ENCODE data around the gene PPP1R3C. TPM values are rescaled to one million over a fixed set of nuclear protein-coding genes. Genes with fewer than 3 reads are reported as not detected.
A peak's percentile ranks its signal among the peaks of the same experiment; 100 is the strongest.

Gene PPP1R3C
- total and polyA plus RNA-seq, 2 donors from 2014 or later: 13.6 to 20.3 TPM

- no peak for FAIRE-seq
- intact Hi-C loops (cut with DNase I): no loop called here
- H3K9ac ChIP-seq (ENCODE audit: low read length in 3 of 3): no peak overlapping the region
Observed at GRCh38 chr10:91593366-91593765, 39.5 kb downstream of the PPP1R3C start.

GRCh38 chr10:91592266-91592975 lies 40.5 kb downstream of the PPP1R3C start:
- Histone ChIP-seq H3K27me3 (ENCODE audit: control insufficient read depth, insufficient read depth, low read length) (no peaks in the 10 kb centered on the region), H3K9me3 (ENCODE audit: control insufficient read depth in 2 of 3, insufficient read depth in 1 of 3, low read length in 3 of 3) (no peaks in the 10 kb centered on the region), H3K9ac (ENCODE audit: low read length in 3 of 3) (no peak overlapping the region), H3K27ac (ENCODE audit: low read depth in 2 of 2, low read length in 2 of 2) (peak overlapping the region; percentile 12 to 84), H3K4me3 (ENCODE audit: low read length in 3 of 3) (no peak overlapping the region), H3K4me1 (ENCODE audit: control insufficient read depth in 2 of 3, insufficient read depth in 2 of 3, low read depth in 1 of 3, low read length in 3 of 3) (peaks cover 17 to 56% (median 43%) of the 10 kb centered on the region in 3 donors), H3K36me3 (ENCODE audit: control insufficient read depth in 2 of 3, insufficient read depth in 3 of 3, low read length in 3 of 3) (no peaks in the 10 kb centered on the region)
- FAIRE-seq (no peak), DNase-seq (peak in 3 of 5 donors; percentile 54 to 80 (median 67))
- TF ChIP-seq CTCF (IDR thresholded peaks at IDR 0.05; ENCODE audit: borderline replicate concordance, extremely low read depth, insufficient read depth): no peak
- intact Hi-C loops (cut with DNase I): no loop called here

More at GRCh38 chr10:91593366-91593765, 39.5 kb downstream of the PPP1R3C start:
- Histone ChIP-seq H3K9me3 (ENCODE audit: control insufficient read depth in 2 of 3, insufficient read depth in 1 of 3, low read length in 3 of 3) (no peaks in the 10 kb centered on the region), H3K4me1 (ENCODE audit: control insufficient read depth in 2 of 3, insufficient read depth in 2 of 3, low read depth in 1 of 3, low read length in 3 of 3) (peaks cover 19 to 61% (median 44%) of the 10 kb centered on the region in 3 donors), H3K27me3 (ENCODE audit: control insufficient read depth, insufficient read depth, low read length) (no peaks in the 10 kb centered on the region), H3K36me3 (ENCODE audit: control insufficient read depth in 2 of 3, insufficient read depth in 3 of 3, low read length in 3 of 3) (no peaks in the 10 kb centered on the region), H3K27ac (ENCODE audit: low read depth in 2 of 2, low read length in 2 of 2) (no peak overlapping the region), H3K4me3 (ENCODE audit: low read length in 3 of 3) (no peak overlapping the region)
- no peak for TF ChIP-seq CTCF (IDR thresholded peaks at IDR 0.05; ENCODE audit: borderline replicate concordance, extremely low read depth, insufficient read depth)
- no peak for DNase-seq

- DNase-seq (no peak), FAIRE-seq (no peak)
- intact Hi-C loops (cut with DNase I): no loop called here
- Histone ChIP-seq H3K27ac (ENCODE audit: low read depth in 2 of 2, low read length in 2 of 2) (peak overlapping the region; percentile 45 to 84), H3K27me3 (ENCODE audit: control insufficient read depth, insufficient read depth, low read length) (no peaks in the 10 kb centered on the region), H3K9ac (ENCODE audit: low read length in 3 of 3) (no peak overlapping the region), H3K4me3 (ENCODE audit: low read length in 3 of 3) (peak overlapping the region in 2 of 3 donors; percentile 14 to 23), H3K9me3 (ENCODE audit: control insufficient read depth in 2 of 3, insufficient read depth in 1 of 3, low read length in 3 of 3) (no peaks in the 10 kb centered on the region), H3K36me3 (ENCODE audit: control insufficient read depth in 2 of 3, insufficient read depth in 3 of 3, low read length in 3 of 3) (no peaks in the 10 kb centered on the region), H3K4me1 (ENCODE audit: control insufficient read depth in 2 of 3, insufficient read depth in 2 of 3, low read depth in 1 of 3, low read length in 3 of 3) (peaks cover 13 to 51% (median 37%) of the 10 kb centered on the region in 3 donors)
- no peak for TF ChIP-seq CTCF (IDR thresholded peaks at IDR 0.05; ENCODE audit: borderline replicate concordance, extremely low read depth, insufficient read depth)
Observed at GRCh38 chr10:91591797-91592174, 41.1 kb downstream of the PPP1R3C start.

All from kidney (tissue), 14 donors.